Sciatic nerve (tissue), 2 donors: ENCODE measurements around the gene GRID2. TPM values are rescaled to one million over a fixed set of nuclear protein-coding genes. Genes with fewer than 3 reads are reported as not detected.
"Not testable (repeated sequence)": the region's sequence is repeated elsewhere in the genome, so short reads cannot be mapped to it uniquely, and the experiment has no call there.

Experiments
- ATAC-seq: fragments of 200-7000 bp; cut with Tn5 transposase; one replicate; pipeline ENCODE4 v1.9.1; 2020; ENCODE audit warnings: mild to moderate bottlenecking, moderate library complexity
- DNase-seq: peaks from one replicate; pipeline ENCODE4 v3.0.0-alpha.2; 2020; ENCODE audit warnings: low spot score
- intact Hi-C: fragments of 100-400 bp; cut with DNase I; formaldehyde crosslinking; loops from one replicate; pipeline ENCODE4 v1.14.2; 2022
- total RNA-seq: library from RNA; stranded (reverse); fragmentation: NEBNext Ultra II Directional; extraction: Animal tissue kit (Norgen Biotek cat#: 25700); gene quantifications from one replicate; pipeline ENCODE4 v1.2.1, GENCODE V29; 2021
- donor health status: DM: no; HTN: no; CAD: no.
- donor health status: DM: no; HTN: no; CAD: no.

Gene GRID2
- total RNA-seq, 1 donor from 2014 or later: 1.4 TPM

DNA sequence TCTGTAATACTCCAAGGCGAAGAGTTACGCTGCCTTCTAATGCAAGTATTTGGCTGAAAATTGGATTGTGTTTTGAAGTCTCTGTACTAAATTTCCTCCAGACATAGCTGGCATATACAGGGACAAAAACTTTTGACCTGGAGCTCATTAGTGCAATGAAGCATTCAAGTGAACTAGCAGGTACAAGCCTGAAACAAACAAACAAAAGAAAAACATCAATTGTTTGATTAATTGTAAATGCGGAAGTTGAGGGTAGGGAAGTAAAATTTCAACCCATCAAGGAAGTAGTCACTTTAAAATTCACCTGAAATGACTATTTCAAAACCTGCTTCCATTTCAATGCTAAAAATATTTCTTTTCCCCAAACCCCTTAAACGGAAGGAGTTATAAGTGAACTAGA lies 1008.5 kb downstream of the GRID2 start:
- ATAC-seq (no peak), DNase-seq (no peak)
- intact Hi-C loops: no loop called here

DNA sequence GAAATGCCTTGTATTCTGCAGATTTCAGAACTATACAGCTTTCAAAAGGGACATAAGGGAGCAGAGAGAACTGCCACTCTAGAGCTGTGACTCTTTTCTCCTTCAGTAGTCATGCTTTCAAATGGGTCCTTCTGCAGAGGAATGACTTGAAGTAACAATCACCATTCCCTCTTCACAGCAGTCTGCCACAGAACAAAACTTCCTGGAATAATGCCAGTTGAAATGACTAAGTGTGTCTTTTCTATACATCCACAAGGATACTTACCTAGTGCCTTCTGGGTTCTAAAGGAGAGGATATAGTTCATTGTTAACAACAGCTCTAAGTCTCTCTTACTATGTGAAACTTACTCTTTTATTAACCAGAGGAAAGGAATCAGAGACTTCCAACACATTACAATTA lies 1009.4 kb downstream of the GRID2 start:
- DNase-seq (no peak), ATAC-seq (no peak)
- intact Hi-C loops: no loop called here

DNA sequence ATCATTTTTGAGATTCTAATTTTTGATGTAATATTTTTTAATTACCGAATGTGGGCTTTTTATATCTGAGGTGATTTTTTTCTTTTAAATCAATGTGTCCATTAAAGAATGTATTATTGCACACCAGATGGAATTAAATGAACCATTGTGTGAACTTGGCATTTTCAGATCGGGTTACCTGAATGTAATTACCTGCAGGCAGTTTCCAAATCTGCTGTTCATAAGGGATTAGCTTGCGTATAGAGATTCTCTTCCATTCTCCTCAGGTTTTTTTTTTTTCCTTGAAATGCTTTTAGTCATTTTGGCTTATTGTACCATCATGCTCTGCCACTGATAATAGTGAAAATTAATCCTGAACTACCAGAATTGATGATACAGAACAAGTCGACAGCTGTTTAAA lies 1013.3 kb downstream of the GRID2 start:
- DNase-seq: no peak
- intact Hi-C loops: no loop called here
- ATAC-seq: no peak

DNA sequence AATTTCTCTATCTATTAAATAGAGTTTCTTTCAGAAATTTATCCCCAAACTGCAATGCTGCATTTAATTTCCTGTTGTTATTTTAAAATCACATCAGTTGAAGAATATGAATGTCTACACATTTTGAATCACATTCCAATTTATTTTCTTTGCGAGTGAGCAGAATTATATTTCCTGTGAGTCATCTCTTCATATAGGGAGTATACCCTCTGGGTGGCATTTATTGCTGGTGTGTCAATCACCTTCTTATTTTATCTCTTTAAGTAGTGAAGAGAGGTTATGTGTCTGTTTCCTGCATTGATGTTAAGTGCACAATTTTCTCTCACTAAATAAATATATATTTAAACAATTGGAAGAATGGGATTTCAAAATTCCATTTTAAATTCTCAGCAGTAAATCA lies 1013.8 kb downstream of the GRID2 start:
- no peak for DNase-seq
- intact Hi-C loops: no loop called here
- no peak for ATAC-seq

DNA sequence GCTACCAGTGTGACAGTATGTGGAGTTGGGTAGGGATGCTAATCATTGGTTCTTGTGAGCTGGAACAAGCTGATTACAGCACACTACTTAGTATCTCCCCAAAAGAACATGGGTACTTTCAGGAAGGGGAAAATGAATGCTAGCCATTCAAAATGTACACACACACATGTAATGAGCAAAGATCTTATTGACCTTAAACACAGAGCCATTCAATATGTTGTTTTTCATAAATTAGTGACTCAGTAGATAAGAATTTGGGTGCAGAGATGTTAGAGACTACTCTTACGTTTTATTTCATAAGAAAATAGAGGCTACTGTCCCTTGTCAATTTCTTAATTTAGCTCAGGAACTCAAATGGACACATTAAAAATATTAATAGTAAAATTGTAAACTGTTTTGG lies 1015.3 kb downstream of the GRID2 start:
- no peak for ATAC-seq
- DNase-seq: no peak

DNA sequence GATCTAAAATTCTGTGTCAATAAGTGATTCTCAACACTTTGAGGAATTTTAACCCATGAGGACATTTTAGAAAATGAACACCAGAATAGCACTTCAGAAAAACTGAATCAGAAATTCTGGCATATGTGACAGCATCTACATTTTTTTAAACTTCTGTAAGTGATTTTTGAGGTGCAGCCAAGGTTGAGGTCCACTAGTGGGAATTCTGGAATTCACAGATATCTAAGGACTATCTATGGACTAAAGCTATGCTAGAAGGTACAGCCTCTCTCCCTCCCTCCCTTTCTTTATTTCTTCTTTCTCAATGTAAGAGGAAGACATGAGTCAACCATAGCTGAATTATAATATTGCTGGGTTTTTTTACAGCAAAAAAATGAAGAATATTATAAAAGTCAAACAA lies 1016.6 kb downstream of the GRID2 start:
- ATAC-seq: no peak
- intact Hi-C loops: no loop called here
- no peak for DNase-seq

More for the DNA sequence above, 1015.3 kb downstream of the GRID2 start:
- intact Hi-C loops: no loop called here

DNA sequence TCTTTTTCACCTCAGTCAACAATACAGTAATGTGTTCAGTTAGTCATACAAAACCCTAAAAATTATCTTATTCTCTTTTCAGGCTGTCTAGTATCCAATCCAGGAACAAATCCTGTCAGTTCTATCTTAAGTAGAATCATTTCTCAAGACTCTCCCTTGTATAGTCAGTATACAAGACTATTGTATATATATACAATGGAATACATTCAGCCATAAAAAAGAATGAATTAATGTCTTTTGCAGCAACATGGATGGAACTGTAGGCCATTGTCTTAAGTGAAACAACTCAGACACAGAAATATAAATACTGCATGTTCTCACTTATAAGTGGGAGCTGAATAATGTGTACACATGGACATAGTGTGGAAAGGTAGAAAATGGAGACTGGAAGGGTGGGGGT lies 1023.6 kb downstream of the GRID2 start:
- intact Hi-C loops: no loop called here
- DNase-seq (no peak), ATAC-seq (no peak)

DNA sequence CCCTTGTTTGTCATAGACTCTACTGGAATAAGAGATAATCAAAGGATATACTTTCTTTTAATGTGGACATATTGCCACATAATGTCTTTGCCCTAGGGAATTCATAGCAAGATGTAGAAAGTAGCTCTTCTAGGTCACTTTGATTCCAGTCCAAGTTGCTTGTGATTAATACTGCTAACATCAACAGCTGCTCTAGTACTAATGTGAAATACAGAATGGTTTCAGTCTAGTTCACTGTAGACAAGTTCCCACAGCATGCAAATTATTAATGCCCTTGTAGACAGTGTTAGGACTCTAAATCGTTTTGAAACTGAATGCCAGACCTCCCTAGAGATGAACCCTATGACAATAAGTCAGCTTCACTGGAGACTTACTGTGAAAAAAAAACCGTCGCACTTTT lies 1030.2 kb downstream of the GRID2 start:
- no peak for ATAC-seq
- no peak for DNase-seq
- intact Hi-C loops: no loop called here

DNA sequence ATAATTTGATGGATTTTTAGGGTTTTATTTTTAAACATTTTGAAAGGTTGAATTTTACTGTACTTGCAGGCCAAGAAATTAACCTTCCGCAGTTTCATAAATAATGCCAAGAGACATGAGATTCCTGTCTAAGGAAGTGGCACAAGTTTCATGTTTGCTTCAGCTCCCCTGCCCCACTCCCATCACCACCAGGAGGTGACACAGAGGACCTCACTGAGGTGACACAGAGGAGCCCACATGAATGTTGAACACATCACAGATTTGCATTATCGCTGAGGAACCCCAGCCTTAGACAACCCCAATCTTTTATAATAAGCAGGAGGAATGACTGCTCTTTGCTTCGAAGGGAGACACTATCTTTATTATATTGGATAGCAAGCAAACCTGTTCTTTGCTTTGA lies 1033.4 kb downstream of the GRID2 start:
- no peak for DNase-seq
- intact Hi-C loops: no loop called here
- ATAC-seq: no peak

DNA sequence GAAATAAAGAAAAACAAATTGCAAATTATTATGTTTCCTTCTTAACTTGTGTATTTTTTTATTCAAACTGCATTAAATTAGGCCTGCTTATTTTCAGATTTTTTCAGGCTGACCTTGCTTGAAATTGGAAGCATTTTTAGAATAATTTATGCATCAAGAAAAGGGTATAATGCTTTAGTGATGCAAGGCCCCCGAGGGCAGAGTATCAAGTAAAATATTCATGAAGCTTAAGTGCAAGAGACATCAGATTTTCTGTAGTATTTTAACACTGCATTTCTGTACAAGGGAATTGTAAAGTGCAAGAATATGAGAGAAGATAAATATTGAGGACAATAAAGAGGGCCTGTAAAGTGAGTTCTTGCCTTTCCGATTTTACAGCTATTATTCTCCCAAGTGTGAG lies 1039.0 kb downstream of the GRID2 start:
- DNase-seq (no peak), ATAC-seq (no peak)
- intact Hi-C loops: no loop called here

DNA sequence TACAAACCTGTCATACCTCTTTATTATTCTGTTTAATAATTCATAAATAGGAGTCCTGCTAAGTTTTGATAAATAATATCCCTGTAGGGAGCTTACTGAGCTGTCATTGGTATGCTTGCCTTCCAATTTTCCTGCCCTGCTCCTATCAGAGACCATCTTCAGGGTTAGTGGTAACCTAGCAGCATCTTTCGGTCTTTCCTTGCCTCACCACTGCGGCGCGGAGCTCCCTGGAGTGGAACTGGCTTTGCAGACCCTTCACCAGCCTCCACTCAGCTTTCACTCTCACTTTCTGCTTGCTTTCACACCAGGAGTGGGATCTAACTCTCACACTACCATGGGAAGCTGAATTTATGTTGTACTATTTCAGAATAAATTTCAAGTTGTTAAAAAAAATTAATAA lies 1043.1 kb downstream of the GRID2 start:
- DNase-seq (no peak), ATAC-seq (no peak)
- intact Hi-C loops: no loop called here

DNA sequence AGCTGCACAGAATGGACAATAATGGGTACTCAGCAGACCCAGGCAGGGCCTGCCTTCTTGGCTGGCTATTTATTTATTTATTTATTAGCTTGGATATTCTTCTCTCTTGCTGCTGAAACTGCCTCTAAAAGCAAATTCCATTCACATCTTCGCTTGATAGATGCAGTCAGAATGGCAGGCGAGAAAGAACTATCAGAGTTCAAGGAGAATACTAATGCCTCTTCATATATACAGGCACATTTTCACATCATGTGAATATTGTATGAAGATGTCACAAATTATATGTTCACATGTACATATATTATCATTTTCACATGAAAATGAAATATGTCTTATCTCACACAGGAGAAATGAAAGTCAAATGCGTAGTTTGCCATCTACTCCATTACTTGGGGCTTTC lies 1045.1 kb downstream of the GRID2 start:
- ATAC-seq (no peak), DNase-seq (no peak)
- intact Hi-C loops: no loop called here

DNA sequence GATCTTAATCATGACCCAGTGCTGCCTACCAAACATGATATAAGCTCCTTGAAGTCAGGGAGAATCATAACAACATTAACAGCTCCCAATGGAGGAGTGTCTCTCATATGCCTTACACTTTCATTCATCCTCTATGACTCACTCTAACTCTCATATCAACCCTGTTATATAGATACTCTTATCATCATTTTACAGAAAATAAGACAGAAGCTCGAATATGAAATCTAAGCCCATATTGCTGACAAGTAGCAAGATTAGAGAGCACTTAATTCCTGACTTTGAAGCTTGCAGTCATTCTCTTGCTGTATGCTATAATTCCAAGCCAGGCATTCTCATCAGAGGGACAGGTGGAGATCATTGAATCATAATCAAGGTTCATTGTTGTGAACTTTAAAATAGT lies 1048.1 kb downstream of the GRID2 start:
- intact Hi-C loops: no loop called here
- ATAC-seq: no peak
- no peak for DNase-seq

DNA sequence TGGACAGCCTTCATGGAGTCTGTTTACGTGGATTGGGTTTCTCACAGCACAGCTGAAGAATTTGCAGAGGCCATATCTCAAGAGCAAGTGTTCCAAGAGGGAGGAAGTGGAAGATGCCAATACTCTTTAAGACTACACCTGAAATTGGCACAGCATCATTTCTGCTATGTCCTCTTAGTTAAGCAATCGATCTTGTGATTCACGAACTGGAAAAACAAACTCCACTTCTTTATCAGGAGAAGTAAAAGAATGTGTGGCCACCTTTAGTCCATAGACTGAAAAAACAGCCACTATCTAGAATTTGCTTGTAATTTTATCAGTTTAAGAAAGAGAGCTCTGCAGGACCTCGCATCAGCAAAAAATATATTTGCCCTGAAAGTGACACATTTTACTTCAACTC lies 1051.6 kb downstream of the GRID2 start:
- intact Hi-C loops: no loop called here
- DNase-seq: no peak
- ATAC-seq: no peak

DNA sequence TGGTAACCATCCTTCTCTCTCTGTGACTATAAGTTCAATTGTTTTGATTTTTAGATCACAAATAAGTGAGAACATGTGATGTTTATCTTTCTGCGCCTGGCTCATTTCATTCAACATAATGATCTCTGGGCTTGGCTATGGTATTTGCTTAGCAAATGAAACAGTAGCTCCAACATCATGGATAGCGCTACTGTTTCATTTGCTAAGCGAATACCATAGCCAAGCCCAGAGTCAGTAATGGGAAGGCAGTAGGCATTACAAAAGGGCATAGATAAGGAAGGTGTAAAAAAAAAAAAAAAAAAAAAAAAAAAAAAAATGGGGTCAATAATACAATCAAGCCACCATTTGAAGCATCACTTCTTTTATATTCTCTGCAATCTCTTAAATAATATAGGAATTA lies 1055.8 kb downstream of the GRID2 start:
- DNase-seq (no peak), ATAC-seq (no peak)
- intact Hi-C loops: no loop called here

DNA sequence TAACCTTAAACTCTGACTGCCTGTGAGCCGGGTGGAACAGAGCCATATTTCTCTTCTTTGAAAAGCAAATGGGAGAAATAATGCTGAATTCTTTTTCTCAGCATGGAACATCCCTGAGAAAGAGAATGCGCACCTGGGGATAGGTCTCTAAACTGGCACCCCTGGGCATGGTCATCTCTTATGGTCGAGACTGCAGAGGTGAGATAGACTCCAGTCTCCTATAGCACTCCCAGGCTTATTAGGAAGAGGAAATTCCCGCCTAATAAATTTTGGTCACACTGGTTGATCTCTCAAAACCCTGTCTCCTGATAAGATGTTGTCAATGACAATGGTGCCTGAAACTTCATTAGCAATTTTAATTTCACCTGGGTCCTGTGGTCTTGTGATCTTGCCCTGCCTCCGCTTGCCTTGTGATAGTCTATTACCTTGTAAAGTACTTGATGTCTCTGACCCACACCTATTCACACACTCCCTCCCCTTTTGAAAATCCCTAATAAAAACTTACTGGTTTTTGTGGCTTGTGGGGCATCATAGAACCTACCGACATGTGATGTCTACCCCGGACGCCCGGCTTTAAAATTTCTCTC lies 1062.5 kb downstream of the GRID2 start:
- DNase-seq, ATAC-seq, intact Hi-C loops: not testable (repeated sequence)

DNA sequence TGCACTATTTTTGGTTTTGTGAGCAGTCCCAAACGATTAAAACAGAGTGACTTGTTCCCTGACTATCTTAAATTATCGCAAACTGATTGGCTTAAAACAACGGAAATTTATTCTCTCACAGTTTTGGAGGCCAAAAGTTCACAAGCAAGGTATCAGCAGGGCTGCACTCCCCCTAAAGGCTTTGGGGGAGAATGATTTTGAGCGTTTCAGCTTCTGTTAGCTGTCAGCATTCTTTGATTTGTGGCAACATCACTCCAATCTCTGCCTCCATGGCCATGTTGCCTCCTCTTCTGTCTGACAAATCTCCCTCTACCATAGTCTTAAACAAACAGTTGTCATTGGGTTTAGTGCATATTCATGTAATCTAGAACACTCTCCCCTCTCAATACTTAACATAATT lies 1065.2 kb downstream of the GRID2 start:
- no peak for ATAC-seq
- DNase-seq: no peak
- intact Hi-C loops: no loop called here

DNA sequence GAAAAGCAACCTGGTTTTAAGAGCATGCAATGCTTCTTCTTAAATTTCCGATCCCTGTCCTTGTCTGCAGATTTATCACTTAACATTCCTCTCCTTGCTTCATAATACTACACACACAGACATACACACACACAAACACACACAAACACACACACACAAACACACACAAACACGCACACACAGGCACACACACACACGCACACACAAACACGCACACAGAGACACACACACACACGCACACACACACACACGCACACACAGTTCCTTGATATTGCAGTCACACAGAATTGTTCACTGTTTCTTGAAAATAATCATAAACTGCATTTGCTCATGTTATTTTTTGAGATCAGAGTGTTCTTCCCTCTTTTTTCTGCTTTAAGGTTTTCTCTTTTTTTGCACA lies 1066.5 kb downstream of the GRID2 start:
- ATAC-seq: no peak
- DNase-seq: no peak
- intact Hi-C loops: no loop called here

DNA sequence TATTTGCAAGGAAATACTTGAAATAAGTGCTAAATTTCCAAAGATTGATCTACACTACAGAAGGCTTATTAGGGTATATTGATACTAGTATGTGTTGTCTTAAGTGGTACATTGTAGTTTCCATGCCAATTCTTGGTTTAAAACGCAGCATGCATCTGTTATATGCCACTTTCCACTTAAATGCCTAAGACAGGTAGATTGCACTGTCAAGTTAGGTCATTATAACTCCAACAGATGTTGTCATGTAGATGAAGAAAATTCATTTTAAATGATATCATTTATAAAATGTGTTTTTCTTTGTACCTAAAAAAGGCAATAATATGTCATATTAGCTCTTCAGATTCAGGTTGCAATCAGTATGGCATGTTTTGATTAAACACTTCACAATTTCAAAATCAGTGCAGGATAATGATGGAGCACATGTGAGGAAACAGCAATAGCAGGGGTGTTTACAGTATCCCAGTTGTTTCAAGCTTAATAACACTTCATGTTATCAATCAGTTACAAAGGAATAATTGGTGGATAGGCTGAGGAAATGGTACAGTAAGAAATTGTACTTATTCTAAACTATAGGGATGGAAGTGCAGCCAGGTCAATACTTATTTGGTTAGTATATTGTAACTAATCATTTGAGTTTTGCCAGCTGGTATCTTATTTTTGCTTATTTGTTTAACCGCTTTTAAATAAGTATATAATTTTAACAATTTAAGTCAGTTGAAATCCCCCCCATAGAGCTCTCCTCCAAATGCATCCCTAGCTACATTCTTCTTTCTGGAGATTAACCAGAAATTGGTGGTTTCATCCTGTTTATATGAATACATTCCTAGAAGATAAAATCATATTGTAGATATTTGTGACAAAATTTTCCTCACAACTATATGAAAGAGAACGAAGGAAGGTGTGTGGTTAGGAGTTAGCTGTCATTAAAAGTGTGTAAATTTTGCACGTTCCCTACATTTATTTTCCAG lies 1070.4 kb downstream of the GRID2 start:
- ATAC-seq: no peak
- no peak for DNase-seq
- intact Hi-C loops: no loop called here

DNA sequence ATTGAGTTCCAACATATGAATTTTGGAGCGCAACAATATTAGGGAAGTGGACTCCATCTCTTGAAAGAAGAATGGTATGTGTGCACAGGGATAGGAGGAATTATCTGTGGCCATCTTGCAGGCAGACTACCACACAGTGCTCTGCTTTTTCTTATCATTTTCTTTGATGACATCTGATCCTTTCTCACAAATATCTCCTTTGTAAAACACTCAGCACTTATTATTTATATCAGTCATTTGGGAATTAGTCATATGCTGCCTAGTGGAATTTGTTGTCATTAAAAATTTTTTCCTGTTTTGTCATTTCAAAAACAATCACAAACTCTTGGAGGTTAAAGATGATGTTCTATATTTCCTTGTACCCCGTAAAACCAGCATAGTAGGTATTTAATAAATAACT lies 1080.5 kb downstream of the GRID2 start:
- DNase-seq (no peak), ATAC-seq (no peak)
- intact Hi-C loops: loop anchor here (10.0 kb wide), 1 partner anchor 719 kb away; no protein-coding TSS in a partner anchor

DNA sequence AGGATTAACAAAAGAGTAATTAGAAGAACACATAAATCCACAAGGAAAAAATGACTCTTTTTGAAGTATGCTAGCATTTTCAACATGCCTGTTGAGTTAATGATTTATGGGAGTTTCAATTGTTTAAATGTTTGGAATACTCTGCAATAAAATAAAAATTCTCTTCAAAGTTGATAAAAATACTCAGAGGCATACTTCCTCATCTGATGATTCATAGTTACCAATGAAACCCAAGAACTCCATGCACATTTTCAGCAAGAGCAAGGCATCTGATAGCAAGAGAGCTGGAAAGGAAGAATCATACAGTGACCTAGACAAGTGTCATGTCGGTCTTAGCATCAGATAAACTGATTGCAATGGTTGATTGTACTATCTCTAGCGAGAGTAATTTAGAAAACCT lies 1081.1 kb downstream of the GRID2 start:
- intact Hi-C loops: loop anchor here (10.0 kb wide), 1 partner anchor 720 kb away; no protein-coding TSS in a partner anchor
- DNase-seq (no peak), ATAC-seq (no peak)
